Upper lobe of left lung (tissue), 6 donors: ENCODE measurements around the gene CLDN7. TPM values are rescaled to one million over a fixed set of nuclear protein-coding genes. Genes with fewer than 3 reads are reported as not detected.

Experiments
- ATAC-seq, 2 donors: fragments of 200-7000 bp; cut with Tn5 transposase; one replicate each; pipeline ENCODE4 v1.9.1; 2022; ENCODE audit warnings: mild to moderate bottlenecking in 2 of 2, moderate library complexity in 2 of 2; ENCODE audit not compliant: low FRiP score in 2 of 2
- DNase-seq, 2 donors: peaks; one replicate each; pipeline ENCODE4 v3.0.0-alpha.2; 2019 to 2020
- H3K27ac ChIP-seq, 4 donors: fragments of 200-600 bp; sonication (generic); one replicate each; pipeline ENCODE4 v1.5.1; 2016 to 2019
- H3K27me3 ChIP-seq, 4 donors: fragments of 200-600 bp; sonication (generic); one replicate each; pipeline ENCODE4 v1.5.1; 2017 to 2019
- H3K36me3 ChIP-seq, 4 donors: fragments of 200-600 bp; sonication (generic); one replicate each; pipeline ENCODE4 v1.5.1; 2016 to 2019
- H3K4me1 ChIP-seq, 4 donors: fragments of 200-600 bp; sonication (generic); one replicate each; pipeline ENCODE4 v1.5.1; 2018 to 2019
- H3K4me3 ChIP-seq, 4 donors: fragments of 200-600 bp; sonication (generic); one replicate each; pipeline ENCODE4 v1.5.1; 2017 to 2019; ENCODE audit warnings: mild to moderate bottlenecking in 2 of 4, moderate library complexity in 1 of 4
- H3K9me3 ChIP-seq, 4 donors: fragments of 200-600 bp; sonication (generic); one replicate each; pipeline ENCODE4 v1.5.1; 2018 to 2019
- CTCF ChIP-seq, 6 experiments: fragments of 450-650 bp in 4 of 6; fragments of 200-600 bp in 2 of 6; sonication (generic) in 2 of 6; IDR thresholded peaks; one replicate each; pipeline ENCODE4 v1.5.1; 2016 to 2019; ENCODE audit warnings: antibody characterized with exemption in 6 of 6
- EP300 ChIP-seq, 4 donors: sonication (generic); formaldehyde crosslinking; IDR thresholded peaks; one replicate each; pipeline ENCODE4 v1.5.1; 2017; ENCODE audit warnings: antibody characterized with exemption in 4 of 4, control low read depth in 2 of 4
- POLR2A ChIP-seq, 4 donors: fragments of 450-650 bp; IDR thresholded peaks; one replicate each; pipeline ENCODE4 v1.5.1; 2016 to 2017; ENCODE audit warnings: antibody characterized with exemption in 4 of 4, mild to moderate bottlenecking in 2 of 4
- POLR2AphosphoS5 ChIP-seq, 2 donors: sonication (generic); formaldehyde crosslinking; IDR thresholded peaks; one replicate each; pipeline ENCODE4 v1.5.1; 2017; ENCODE audit warnings: antibody characterized with exemption in 2 of 2
- WGBS, 2 donors: methylation state at CpG; one replicate each; pipeline ENCODE4 v1.1.5; 2017 to 2018; 5-methylcytosine and 5-hydroxymethylcytosine counted together
- total RNA-seq, 6 donors: library from RNA; depleted of rRNA in 4 of 6; stranded (reverse); fragments of >200 nt in 4 of 6; gene quantifications; one replicate each; pipeline versions ENCODE4 v1.1.0 to v1.2.1, GENCODE V29; 2016 to 2021
- donor health status: DM: no; HTN: no; CAD: no; lungs with moderate emphysema.
- donor health status: DM: no; HTN: yes; CAD: no; lungs with severe emphysema.

CLDN7 gene
- total RNA-seq, 6 donors from 2014 or later = 57.6 to 201 (median 137) TPM

DNA sequence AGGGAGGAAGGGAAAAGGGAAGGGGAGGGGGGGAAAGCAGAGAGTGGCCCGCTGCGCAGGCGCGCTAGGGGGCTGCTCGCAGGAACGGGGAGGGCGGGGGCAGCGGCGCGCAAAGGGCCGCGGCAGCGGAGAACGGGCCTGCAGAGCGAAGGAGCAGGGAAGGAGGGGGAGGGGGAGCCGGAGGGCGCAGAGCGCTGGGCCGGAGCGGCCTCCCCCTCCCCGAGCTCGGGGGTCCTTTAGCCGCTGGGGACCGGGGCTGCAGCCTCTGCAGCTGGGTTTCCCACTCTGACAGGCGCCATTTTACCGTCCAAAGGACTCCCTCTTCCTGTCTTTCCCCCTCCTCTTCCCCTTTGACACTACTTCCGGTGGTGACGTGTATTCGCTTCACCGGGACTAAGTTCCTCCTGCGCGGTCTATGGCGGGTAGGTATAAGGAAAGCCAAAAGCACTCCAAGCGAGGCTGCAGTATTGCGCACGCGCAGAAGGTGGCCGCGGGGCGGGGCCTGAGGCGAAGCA, 10.6 kb downstream of the CLDN7 start, which contains the start of gene CTDNEP1:
CTDNEP1 (minus strand) TSS at position 74 of the 515 bp plus-strand sequence. CDS start 438 bp downstream, outside the sequence.
- Histone ChIP-seq H3K27ac (peak within 1 kb of the TSS; percentile 97 to 100 (median 99)), H3K4me3 (peak within 1 kb of the TSS; percentile 92 to 100 (median 97)), H3K27me3 (no peaks in the 10 kb centered on the region), H3K36me3 (peaks cover 5 to 32% (median 23%) of the 10 kb centered on the region in 4 donors), H3K4me1 (peaks cover 31 to 37% (median 33%) of the 10 kb centered on the region in 4 donors), H3K9me3 (no peaks in the 10 kb centered on the region)
- peak; percentile 99 for DNase-seq
- peak; percentile 96 for ATAC-seq
- WGBS, 2 donors = 0% methylated on average over 14 to 40 of the region's 41 CpGs
- peak; percentile 66 to 83 for TF ChIP-seq POLR2AphosphoS5 (IDR thresholded peaks at IDR 0.05)
- TF ChIP-seq CTCF (IDR thresholded peaks at IDR 0.05) = no peak
- TF ChIP-seq EP300 (IDR thresholded peaks at IDR 0.05) = no peak
- TF ChIP-seq POLR2A (IDR thresholded peaks at IDR 0.05) = peak in 3 of 4 donors; percentile 22 to 77 (median 73)

DNA sequence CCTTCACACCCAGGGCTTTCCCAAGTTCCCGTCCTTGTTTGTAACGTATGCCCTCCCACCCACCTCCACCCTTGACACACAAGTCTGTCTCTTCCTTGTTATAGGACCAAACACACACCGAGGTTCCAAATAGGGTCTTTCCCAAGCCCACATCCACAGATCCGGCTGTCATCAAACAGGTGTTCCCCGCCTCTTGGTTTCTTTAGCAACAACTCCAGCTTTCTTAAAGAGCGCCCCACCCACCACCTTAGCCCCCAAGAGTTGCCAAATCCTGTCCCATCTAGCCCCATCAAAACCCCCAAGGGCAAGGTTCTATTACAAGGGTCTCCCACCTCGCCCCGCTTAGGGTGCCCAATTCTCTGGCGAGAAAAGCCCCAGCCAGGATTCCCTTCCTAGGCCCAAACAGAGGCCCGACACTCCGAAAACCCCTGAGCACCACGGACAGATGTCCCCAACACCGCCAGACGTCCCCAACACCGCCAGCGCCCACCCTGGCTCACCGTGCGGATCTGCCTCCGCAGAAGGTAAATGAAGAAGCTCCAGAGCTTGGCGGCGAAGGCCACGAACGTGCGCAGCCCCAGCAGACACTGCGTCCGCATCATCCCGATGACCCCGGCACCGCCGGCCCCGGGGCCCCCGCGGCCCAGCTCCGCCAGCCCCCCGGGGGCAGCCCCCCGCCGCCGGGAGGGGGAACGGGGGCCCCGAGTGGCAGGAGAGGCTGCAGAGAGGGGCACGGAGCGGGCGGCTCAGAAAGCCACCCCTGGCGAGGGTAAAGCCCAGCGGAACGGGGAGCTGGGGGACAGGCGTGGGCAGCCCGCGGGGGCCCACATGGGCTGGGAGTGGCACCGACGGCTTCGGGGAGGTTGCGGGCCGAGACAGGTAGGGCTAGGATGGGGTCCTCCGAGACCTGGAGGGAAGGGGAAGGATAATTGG, 11.3 kb downstream of the CLDN7 start:
- 1 to 3% methylated on average over 14 to 39 of the region's 55 CpGs for WGBS, 2 donors
- H3K27ac ChIP-seq = peak overlapping the region; percentile 97 to 100 (median 99)
- peaks cover 31 to 37% (median 33%) of the 10 kb centered on the region in 4 donors for H3K4me1 ChIP-seq

DNA sequence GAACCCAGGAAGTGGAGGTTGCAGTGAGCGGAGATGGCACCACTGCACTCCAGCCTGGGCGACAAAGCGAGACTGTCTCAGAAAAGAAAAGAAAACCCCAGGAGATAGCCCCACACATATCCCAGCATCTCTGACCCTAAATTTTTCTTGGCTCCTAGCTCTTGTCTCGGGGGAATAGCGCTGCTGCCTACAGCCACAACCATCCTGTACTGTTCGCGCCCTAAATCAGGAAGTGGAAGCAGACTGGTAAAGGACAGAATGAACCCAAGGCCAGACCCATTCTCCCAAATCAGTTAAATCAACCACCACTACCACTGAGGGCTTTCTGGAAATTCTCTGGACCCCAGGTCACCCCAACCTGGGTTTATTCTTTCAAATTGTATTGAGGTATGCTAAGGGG, 12.4 kb downstream of the CLDN7 start:
- DNase-seq (no peak), ATAC-seq (no peak)
- no peak for TF ChIP-seq POLR2A (IDR thresholded peaks at IDR 0.05)
- no peak for TF ChIP-seq EP300 (IDR thresholded peaks at IDR 0.05)
- no peak for TF ChIP-seq POLR2AphosphoS5 (IDR thresholded peaks at IDR 0.05)
- WGBS, 2 donors = 76 to 87% methylated on average over 7 of the region's 7 CpGs
- H3K27ac ChIP-seq = peak overlapping the region in 3 of 4 donors; percentile 97 to 100 (median 98)
- peaks cover 31 to 37% (median 33%) of the 10 kb centered on the region in 4 donors for H3K4me1 ChIP-seq
- H3K36me3 ChIP-seq = peaks cover 5 to 31% (median 28%) of the 10 kb centered on the region in 4 donors
- H3K9me3 ChIP-seq = no peaks in the 10 kb centered on the region
- H3K27me3 ChIP-seq = no peaks in the 10 kb centered on the region
- H3K4me3 ChIP-seq = peak overlapping the region in 3 of 4 donors; percentile 92 to 98 (median 96)

More for the DNA sequence above, 11.3 kb downstream of the CLDN7 start:
- TF ChIP-seq POLR2AphosphoS5 (IDR thresholded peaks at IDR 0.05) (no peak), CTCF (IDR thresholded peaks at IDR 0.05) (no peak), EP300 (IDR thresholded peaks at IDR 0.05) (no peak), POLR2A (IDR thresholded peaks at IDR 0.05) (no peak)
- ATAC-seq (peak in 1 of 2 donors; percentile 2), DNase-seq (peak; percentile 48 to 88)
- Histone ChIP-seq H3K36me3 (peaks cover 5 to 32% (median 26%) of the 10 kb centered on the region in 4 donors), H3K27me3 (no peaks in the 10 kb centered on the region), H3K9me3 (no peaks in the 10 kb centered on the region), H3K4me3 (peak overlapping the region; percentile 92 to 100 (median 97))

DNA sequence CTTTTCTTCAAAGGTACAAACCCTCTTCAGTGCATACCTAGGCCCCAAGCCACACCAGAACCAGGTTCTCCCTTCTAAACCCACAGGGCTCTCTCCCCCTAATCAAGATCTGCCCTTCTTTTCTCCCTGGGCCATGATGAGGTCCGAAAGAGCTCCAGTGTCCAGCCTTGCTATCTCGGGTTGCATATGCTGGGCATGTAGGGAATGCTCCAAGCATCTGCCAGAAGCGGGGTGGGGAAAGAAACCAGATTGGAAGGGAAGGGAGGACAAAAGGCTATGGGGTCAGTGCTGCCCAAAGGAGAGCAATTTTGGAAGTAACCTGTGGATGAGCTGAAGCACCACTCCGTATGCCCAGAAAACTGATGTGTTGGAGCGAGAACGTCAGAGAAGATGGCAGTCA, 13.1 kb downstream of the CLDN7 start:
- peak overlapping the region in 1 of 4 donors; percentile 96 for H3K4me3 ChIP-seq
- TF ChIP-seq EP300 (IDR thresholded peaks at IDR 0.05) = no peak
- no peak for TF ChIP-seq POLR2A (IDR thresholded peaks at IDR 0.05)
- no peak for TF ChIP-seq POLR2AphosphoS5 (IDR thresholded peaks at IDR 0.05)
- no peak for TF ChIP-seq CTCF (IDR thresholded peaks at IDR 0.05)
- H3K27me3 ChIP-seq = no peaks in the 10 kb centered on the region
- 85 to 86% methylated on average over 6 of the region's 6 CpGs for WGBS, 2 donors
- ATAC-seq = no peak
- no peaks in the 10 kb centered on the region for H3K9me3 ChIP-seq
- no peak overlapping the region for H3K27ac ChIP-seq
- H3K4me1 ChIP-seq = peaks cover 31 to 37% (median 33%) of the 10 kb centered on the region in 4 donors
- no peak for DNase-seq
- H3K36me3 ChIP-seq = peaks cover 3 to 31% (median 27%) of the 10 kb centered on the region in 4 donors

DNA sequence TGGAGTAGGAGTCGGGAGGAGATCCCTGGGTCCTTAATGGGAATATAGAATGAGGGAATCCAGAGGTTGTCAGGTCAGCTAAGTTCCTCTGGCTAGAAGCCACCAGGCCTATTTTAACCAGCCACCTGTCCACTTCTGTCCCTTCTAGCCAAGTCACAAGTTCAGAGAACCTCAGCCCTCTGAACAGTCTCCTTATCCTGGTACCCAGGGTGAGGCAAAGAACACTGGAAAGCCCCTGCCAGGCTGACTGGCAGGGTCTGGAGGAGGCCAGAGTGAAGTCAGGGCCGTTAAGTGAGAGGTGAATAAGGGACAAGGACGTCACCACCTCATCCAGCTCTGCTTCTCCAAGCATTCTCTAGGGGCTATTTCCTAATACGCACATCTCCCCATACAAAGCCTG, 13.5 kb downstream of the CLDN7 start:
- WGBS, 2 donors = 67 to 82% methylated on average over 4 of the region's 4 CpGs
- Histone ChIP-seq H3K36me3 (peaks cover 0 to 33% (median 28%) of the 10 kb centered on the region in 4 donors), H3K27me3 (no peaks in the 10 kb centered on the region), H3K4me1 (peaks cover 31 to 40% (median 34%) of the 10 kb centered on the region in 4 donors), H3K9me3 (no peaks in the 10 kb centered on the region), H3K4me3 (no peak overlapping the region), H3K27ac (no peak overlapping the region)
- DNase-seq (no peak), ATAC-seq (no peak)
- TF ChIP-seq EP300 (IDR thresholded peaks at IDR 0.05) (no peak), CTCF (IDR thresholded peaks at IDR 0.05) (no peak), POLR2A (IDR thresholded peaks at IDR 0.05) (no peak), POLR2AphosphoS5 (IDR thresholded peaks at IDR 0.05) (no peak)
